CD4-positive, alpha-beta memory T cell (primary cell): ENCODE data around the gene GARNL3. TPM values are rescaled to one million over a fixed set of nuclear protein-coding genes. Genes with fewer than 3 reads are reported as not detected.

ENCODE experiments used
- CTCF ChIA-PET: fragments of 350-600 bp; sonication (Branson Sonifier 250); formaldehyde crosslinking; loops from one replicate; lab custom pipeline; 2021; ENCODE audit warnings: inconsistent platforms; ENCODE audit not compliant: partially characterized antibody; lab: Charles Lee
- POLR2A ChIA-PET: fragments of 350-600 bp; sonication (Branson Sonifier 250); formaldehyde crosslinking; loops from one replicate; lab custom pipeline; 2021; ENCODE audit not compliant: partially characterized antibody; lab: Charles Lee
- DNase-seq, 5 donors: peaks; one replicate each; pipeline versions ENCODE4 v3.0.0 to v3.0.0-alpha.2; 2020 to 2022; ENCODE audit warnings: mixed read lengths in 1 of 5
- H3K27ac ChIP-seq: one replicate; pipeline ENCODE4 v1.7.0; 2013; ENCODE audit warnings: low read depth, low read length
- H3K27me3 ChIP-seq: 2 replicates; pipeline ENCODE4 v1.7.0; 2013; ENCODE audit warnings: mild to moderate bottlenecking, low read length, moderate library complexity; ENCODE audit not compliant: insufficient read depth
- H3K36me3 ChIP-seq: 2 replicates; pipeline ENCODE4 v1.7.0; 2013; ENCODE audit warnings: mild to moderate bottlenecking, low read length, moderate library complexity; ENCODE audit not compliant: insufficient read depth
- H3K4me1 ChIP-seq: 2 replicates; pipeline ENCODE4 v1.7.0; 2013; ENCODE audit warnings: mild to moderate bottlenecking, low read length, moderate library complexity; ENCODE audit not compliant: insufficient read depth
- H3K4me3 ChIP-seq, 2 donors: one replicate each; pipeline ENCODE4 v1.7.0; 2013; ENCODE audit warnings: low read length in 2 of 2, mild to moderate bottlenecking in 1 of 2
- H3K9me3 ChIP-seq, 2 donors: one replicate each; pipeline ENCODE4 v1.7.0; 2013; ENCODE audit warnings: low read length in 2 of 2, control low read depth in 1 of 2; ENCODE audit not compliant: control insufficient read depth in 1 of 2
- H3K27ac Mint-ChIP-seq, 7 donors: one replicate each; pipeline ENCODE4 v1.8.0; 2020 to 2021; ENCODE audit warnings: mixed read lengths in 7 of 7, mild to moderate bottlenecking in 6 of 7, inconsistent platforms in 3 of 7, moderate library complexity in 3 of 7
- H3K27me3 Mint-ChIP-seq, 2 donors: one replicate each; pipeline ENCODE4 v1.8.0; 2020 to 2021; ENCODE audit warnings: mixed read lengths in 2 of 2
- H3K36me3 Mint-ChIP-seq, 2 donors: one replicate each; pipeline ENCODE4 v1.8.0; 2020 to 2021; ENCODE audit warnings: mixed read lengths in 2 of 2, inconsistent platforms in 1 of 2, mild to moderate bottlenecking in 1 of 2
- H3K4me1 Mint-ChIP-seq, 4 donors: one replicate each; pipeline ENCODE4 v1.8.0; 2020 to 2021; ENCODE audit warnings: mixed read lengths in 4 of 4, mild to moderate bottlenecking in 1 of 4
- H3K4me3 Mint-ChIP-seq, 8 donors: one replicate each; pipeline ENCODE4 v1.8.0; 2020 to 2021; ENCODE audit warnings: mixed read lengths in 8 of 8, mild to moderate bottlenecking in 7 of 8, moderate library complexity in 6 of 8, inconsistent platforms in 3 of 8
- H3K9me3 Mint-ChIP-seq, 8 donors: one replicate each; pipeline ENCODE4 v1.8.0; 2020 to 2021; ENCODE audit warnings: mixed read lengths in 8 of 8, mild to moderate bottlenecking in 5 of 8, inconsistent platforms in 3 of 8, moderate library complexity in 1 of 8
- intact Hi-C: fragments of 100-400 bp; cut with micrococcal nuclease; formaldehyde crosslinking; loops from one replicate; pipeline ENCODE4 v1.15.1; 2023
- polyA plus RNA-seq, 2 donors: library from polyadenylated mRNA; unstranded; fragments of 300-500 nt; fragmentation: Illumina TruSeq; gene quantifications; one replicate each; pipeline ENCODE4 v1.2.3, GENCODE V29; 2021
- total RNA-seq, 2 experiments: library from RNA; stranded (reverse); gene quantifications; one replicate each; pipeline ENCODE4 v1.2.3, GENCODE V29; 2021

The GARNL3 gene
- total and polyA plus RNA-seq, 4 experiments from 2014 or later: 0.41 to 6.6 (median 5.9) TPM; not detected in 1

GRCh38 chr9:127437497-127438264 lies 173.1 kb downstream of the GARNL3 start:
- POLR2A ChIA-PET: interaction anchor here (0.8 to 3.9 kb wide), 3 partner anchors 13 to 523 kb away, joined by 3 to 24 read pairs (median 3); partner anchors contain the start of genes LRSAM1, RALGPS1 and RPL12
- Mint-ChIP-seq H3K36me3 (peaks cover 62 to 82% of the 10 kb centered on the region in 2 donors), H3K9me3 (no peaks in the 10 kb centered on the region), H3K4me3 (peak overlapping the region; percentile 3 to 74 (median 44)), H3K27me3 (no peaks in the 10 kb centered on the region), H3K27ac (peak overlapping the region; percentile 77 to 92 (median 84)), H3K4me1 (peaks cover 14 to 21% (median 19%) of the 10 kb centered on the region in 4 donors)
- H3K27ac ChIP-seq: no peak overlapping the region
- peaks cover 75% of the 10 kb centered on the region for H3K36me3 ChIP-seq
- CTCF ChIA-PET: interaction anchor here (1.4 kb wide), 1 partner anchor 12 kb away, joined by 5 read pairs; no protein-coding TSS in a partner anchor
- H3K4me3 ChIP-seq: no peak overlapping the region
- H3K27me3 ChIP-seq: no peaks in the 10 kb centered on the region
- H3K4me1 ChIP-seq: peaks cover 15% of the 10 kb centered on the region
- DNase-seq: peak; percentile 37 to 57 (median 51)
- no peaks in the 10 kb centered on the region for H3K9me3 ChIP-seq
- intact Hi-C loops: no loop called here

GRCh38 chr9:127438394-127438793 lies 173.8 kb downstream of the GARNL3 start:
- Histone ChIP-seq H3K27ac (no peak overlapping the region), H3K9me3 (no peaks in the 10 kb centered on the region), H3K27me3 (no peaks in the 10 kb centered on the region), H3K36me3 (peaks cover 74% of the 10 kb centered on the region), H3K4me1 (peaks cover 15% of the 10 kb centered on the region), H3K4me3 (no peak overlapping the region)
- DNase-seq: no peak
- intact Hi-C loops: no loop called here
- Mint-ChIP-seq H3K36me3 (peaks cover 55 to 80% of the 10 kb centered on the region in 2 donors), H3K4me3 (peak overlapping the region in 2 of 8 donors; percentile 36 to 65), H3K27me3 (no peaks in the 10 kb centered on the region), H3K4me1 (peaks cover 13 to 20% (median 17%) of the 10 kb centered on the region in 4 donors), H3K9me3 (no peaks in the 10 kb centered on the region), H3K27ac (peak overlapping the region in 4 of 7 donors; percentile 6 to 92 (median 80))
- POLR2A ChIA-PET: interaction anchor here (0.8 to 3.9 kb wide), 3 partner anchors 12 to 524 kb away, joined by 3 to 24 read pairs (median 3); partner anchors contain the start of genes LRSAM1, RALGPS1 and RPL12
- CTCF ChIA-PET: interaction anchor here (1.4 kb wide), 1 partner anchor 11 kb away, joined by 5 read pairs; no protein-coding TSS in a partner anchor

Other genes starting within 250 kb of the GARNL3 start
- not detected for gene ANGPTL2, start 142.1 kb upstream of the GARNL3 start, total RNA-seq
- gene ANGPTL2, start 142.1 kb upstream of the GARNL3 start, polyA plus RNA-seq: not detected
- 1 to 10 TPM; 2.1 to 2.3 TPM for gene SLC2A8, start 132.4 kb downstream of the GARNL3 start, total RNA-seq
- gene SLC2A8, start 132.4 kb downstream of the GARNL3 start, polyA plus RNA-seq: 1 to 10 TPM; 1.1 to 3.2 TPM
- gene ZNF79, start 159.6 kb downstream of the GARNL3 start, total RNA-seq: 10 to 100 TPM; 22.2 to 22.5 TPM
- gene ZNF79, start 159.6 kb downstream of the GARNL3 start, polyA plus RNA-seq: 1 to 10 TPM; 1.0 to 5.8 TPM
- 1,000 to 10,000 TPM; 1,622 to 1,664 TPM for gene RPL12, start 186.6 kb downstream of the GARNL3 start, total RNA-seq
- gene RPL12, start 186.6 kb downstream of the GARNL3 start, polyA plus RNA-seq: 1,000 to 10,000 TPM; 1,304 to 1,786 TPM
- gene LRSAM1, start 186.7 kb downstream of the GARNL3 start, total RNA-seq: 10 to 100 TPM; 30.5 to 31.3 TPM
- 1 to 10 TPM; 4.3 to 9.2 TPM for gene LRSAM1, start 186.7 kb downstream of the GARNL3 start, polyA plus RNA-seq